Measurements from ENCODE around the gene TCEA2.

The TCEA2 gene

DNA sequence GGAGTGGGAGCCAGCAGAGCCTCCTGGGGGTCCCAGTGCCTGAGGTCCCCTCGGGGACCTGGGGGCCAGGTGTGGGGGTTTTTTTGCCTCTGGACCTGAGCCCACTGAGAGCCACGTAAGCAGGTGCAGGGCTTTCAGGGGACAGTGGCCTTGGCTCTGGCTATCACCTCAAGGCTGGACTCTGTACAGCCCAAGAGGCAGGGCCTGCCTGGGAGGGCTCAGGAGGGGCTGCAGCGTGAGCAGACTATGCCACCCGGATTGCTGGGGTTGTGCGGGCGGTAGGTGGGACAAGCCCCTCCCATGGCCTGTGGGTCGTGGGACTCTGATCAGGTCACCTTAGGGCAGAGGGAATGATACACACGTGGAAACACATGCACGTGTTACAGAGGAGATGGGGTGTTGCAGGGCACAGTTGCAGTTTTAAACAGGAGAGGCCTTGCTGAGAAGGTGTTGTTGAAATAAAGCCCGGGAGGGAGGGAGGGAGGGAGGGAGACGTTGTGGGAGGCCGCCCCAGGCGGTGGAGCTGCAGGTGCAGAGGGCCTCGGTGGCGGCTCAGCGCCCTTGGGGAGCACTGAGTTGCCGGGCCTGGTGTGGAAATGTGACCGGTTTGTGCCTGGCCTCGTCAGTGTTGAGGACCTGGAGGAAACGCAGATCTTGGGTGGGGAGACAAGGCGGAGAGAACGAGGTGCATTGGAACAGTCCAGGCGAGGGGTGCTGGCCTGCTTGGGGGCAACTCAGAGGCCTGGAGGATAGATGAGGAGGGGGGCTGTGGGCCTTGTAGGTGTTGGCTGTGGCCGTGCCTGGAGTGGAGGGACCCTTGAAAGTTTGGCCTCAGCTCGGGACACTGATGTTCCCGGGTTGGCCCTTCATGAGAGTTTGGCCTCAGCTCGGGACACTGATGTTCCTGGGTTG, 2.3 kb downstream of the TCEA2 start:
- no peak for DNase-seq (ENCODE audit: low read depth)

- peak; percentile 54 for DNase-seq (ENCODE audit: low read depth)
Observed at GRCh38 chr20:64065974-64066343, 3.0 kb downstream of the TCEA2 start.

- no peak for DNase-seq (ENCODE audit: low read depth)
Observed at GRCh38 chr20:64067005-64067632, 4.1 kb downstream of the TCEA2 start.

DNA sequence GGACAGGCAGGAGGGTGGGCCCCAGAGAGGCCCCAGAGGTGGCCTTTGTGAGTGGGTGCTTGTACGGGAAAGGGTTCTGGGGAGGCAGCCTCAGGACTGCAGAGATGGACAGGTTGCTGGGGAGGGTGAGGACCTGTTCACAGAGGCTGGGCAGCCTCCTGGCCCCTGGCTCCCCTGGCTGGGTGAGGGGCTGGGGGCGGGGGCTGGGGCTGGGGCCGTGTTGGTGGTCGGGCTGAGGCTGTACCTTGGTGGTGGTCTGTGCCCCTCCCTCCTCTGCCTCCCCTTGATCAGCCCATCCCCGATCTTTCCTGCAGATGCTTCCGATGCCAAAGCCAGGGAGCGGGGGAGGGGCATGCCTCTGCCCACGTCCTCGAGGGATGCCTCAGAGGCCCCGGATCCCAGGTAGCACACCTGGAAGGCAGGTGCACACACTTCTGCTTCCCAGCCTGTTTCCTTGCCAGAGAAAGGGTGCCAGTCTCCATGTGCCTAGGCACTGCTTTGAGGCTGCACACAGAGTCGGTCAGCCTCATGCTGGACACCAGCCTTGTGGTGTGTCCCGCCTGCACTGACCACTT, 4.8 kb downstream of the TCEA2 start:
- DNase-seq (ENCODE audit: low read depth): no peak

- DNase-seq (ENCODE audit: low read depth): no peak
Observed at GRCh38 chr20:64068386-64069208, 5.6 kb downstream of the TCEA2 start.

DNA sequence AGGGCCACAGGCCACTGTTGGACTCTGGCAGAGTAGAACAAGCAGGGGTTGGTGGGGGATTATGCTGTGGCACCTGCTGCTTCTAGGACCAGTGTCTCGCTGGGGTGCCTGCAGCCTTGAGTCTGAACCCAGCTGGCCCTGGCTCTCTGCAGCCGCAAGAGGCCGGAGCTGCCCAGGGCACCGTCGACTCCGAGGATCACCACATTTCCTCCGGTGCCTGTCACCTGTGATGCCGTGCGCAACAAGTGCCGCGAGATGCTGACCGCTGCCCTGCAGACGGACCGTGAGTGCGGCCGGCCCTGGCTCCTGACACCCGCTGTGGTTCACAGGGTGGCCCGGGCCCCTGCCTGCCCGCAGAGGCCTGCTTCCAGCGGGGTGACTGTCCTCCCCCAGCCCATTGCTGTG, 6.2 kb downstream of the TCEA2 start:
- no peak for DNase-seq (ENCODE audit: low read depth)

GRCh38 chr20:64069614-64070243, 6.7 kb downstream of the TCEA2 start:
- DNase-seq (ENCODE audit: low read depth): no peak

GRCh38 chr20:64070244-64070993, 7.4 kb downstream of the TCEA2 start:
- no peak for DNase-seq (ENCODE audit: low read depth)

DNA sequence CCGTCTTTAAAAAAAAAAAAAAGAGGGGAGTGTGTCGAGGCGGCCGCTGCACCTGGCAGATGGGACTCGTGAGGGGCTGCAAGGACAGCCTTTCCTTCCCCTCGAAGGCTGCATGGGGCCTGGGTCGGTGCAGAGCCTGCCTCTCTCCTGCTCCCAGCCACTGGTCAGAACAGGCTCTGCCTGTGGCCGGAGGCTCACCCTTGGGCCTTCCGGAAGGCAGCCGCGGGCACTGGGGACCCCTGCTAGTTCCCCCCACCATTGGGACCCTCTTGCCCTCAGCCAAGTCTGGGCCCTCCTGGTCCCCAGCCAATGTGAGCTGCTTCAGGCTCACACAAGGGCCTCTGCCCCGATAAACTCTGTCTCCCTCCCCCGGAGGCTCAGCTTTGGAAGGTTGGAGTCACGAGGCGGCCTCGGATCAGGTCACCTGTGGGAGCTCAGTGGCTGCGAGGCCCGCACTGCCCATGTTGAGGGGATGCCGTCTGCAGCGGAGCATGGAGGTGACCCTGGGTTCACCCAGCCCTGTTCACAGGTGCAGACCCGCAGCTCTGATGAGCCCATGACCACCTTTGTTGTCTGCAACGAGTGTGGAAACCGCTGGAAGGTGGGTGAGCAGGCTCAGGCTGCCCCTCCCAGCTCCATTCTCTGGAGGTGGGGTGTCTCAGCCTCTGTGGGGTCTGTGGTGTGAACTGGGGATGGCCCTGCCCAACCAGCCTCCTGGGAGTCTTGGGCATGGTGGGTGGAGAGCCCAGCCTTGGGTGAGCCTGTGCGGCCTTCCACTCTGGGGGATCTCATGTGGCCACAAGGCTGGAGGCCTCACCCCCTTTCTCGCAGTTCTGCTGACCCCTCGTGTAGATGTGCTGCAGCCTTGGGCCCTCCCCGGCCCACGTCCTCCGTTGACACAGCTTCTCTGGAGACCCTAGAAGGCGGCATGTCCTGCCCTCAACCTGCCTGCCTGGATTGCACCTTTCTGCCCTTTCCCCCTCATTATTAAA, 8.6 kb downstream of the TCEA2 start:
- no peak for DNase-seq (ENCODE audit: low read depth)

- DNase-seq (ENCODE audit: low read depth): no peak
Observed at GRCh38 chr20:64072498-64073063, 9.6 kb downstream of the TCEA2 start.

- no peak for DNase-seq (ENCODE audit: low read depth)
Observed at GRCh38 chr20:64073476-64074183, 10.6 kb downstream of the TCEA2 start.

DNA sequence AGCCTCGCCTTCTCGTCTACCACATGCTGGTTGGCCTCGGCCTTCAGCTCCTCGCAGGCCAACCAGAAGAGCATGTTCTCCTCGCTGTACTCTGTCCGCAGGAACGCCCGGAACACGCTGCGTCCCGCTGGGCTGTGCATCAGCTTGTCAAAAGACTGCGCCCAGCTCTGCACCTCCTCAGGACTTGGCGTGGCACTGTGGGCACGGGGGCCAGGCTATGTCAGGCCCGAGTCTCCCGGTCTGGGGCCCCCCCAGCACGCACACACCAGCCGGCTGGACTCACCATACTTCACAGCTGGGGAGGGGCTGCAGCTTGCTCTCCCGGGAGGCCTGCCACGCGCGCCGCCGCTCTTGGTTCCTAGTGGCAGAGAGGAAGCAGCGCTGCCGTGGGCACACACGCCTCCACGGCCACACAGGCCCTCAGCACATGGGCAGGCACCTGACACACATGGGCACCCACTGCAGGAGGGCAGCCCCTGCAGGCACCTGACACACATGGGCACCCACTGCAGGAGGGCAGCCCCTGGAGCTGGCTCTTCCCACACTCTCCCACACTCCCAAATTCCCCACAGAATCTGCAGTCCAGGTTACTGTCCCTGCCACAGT, 11.3 kb downstream of the TCEA2 start:
- DNase-seq (ENCODE audit: low read depth): no peak

GRCh38 chr20:64074963-64075362, 12.0 kb downstream of the TCEA2 start:
- no peak for DNase-seq (ENCODE audit: low read depth)

- DNase-seq (ENCODE audit: low read depth): no peak
Observed at GRCh38 chr20:64075556-64075955, 12.6 kb downstream of the TCEA2 start.

GRCh38 chr20:64076061-64076997, 13.3 kb downstream of the TCEA2 start:
- DNase-seq (ENCODE audit: low read depth): no peak

DNA sequence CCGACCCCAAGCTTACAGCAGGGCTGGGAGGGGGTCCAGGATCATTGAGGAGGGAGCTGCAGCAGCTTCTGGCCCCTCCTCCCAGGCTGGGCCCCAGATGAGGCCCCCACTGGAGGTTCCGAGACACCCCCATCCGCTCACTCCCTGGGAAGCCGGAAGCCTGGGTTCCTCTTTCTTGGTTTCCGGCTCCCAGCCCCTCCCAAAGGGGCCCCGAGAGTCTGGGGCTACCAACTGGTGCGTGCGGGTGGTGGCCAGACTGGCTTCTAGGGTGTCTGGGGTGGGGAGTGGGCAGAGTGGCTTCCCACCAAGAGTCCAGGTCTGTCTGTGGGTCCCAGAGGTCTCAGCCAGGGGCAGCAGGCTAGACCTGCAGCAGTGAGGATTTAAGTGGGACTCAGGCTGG, 14.1 kb downstream of the TCEA2 start:
- no peak for DNase-seq (ENCODE audit: low read depth)

- no peak for DNase-seq (ENCODE audit: low read depth)
Observed at GRCh38 chr20:64077541-64077875, 14.5 kb downstream of the TCEA2 start.
